Measurements from ENCODE around the gene KSR2.

DNA sequence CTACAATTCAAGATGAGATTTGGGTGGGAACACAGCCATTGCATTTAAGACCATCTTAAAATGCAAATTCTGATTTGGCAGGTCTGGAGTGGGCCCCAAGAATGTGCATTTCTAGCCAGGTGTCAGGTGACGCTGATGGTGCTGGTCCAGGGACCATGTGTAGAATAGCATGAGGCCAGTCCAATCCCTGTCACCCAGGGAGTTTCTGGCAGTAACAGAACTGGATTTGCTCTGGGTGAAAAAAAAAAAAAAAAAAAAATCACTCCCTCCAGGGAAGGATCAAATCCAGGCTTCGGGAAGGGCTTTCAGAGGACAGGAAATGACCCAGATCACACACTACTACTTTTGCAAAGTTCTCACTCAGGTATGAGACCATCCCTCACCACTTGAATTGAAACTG lies 394.1 kb downstream of the KSR2 start:
- TF ChIP-seq, protein P1, sequence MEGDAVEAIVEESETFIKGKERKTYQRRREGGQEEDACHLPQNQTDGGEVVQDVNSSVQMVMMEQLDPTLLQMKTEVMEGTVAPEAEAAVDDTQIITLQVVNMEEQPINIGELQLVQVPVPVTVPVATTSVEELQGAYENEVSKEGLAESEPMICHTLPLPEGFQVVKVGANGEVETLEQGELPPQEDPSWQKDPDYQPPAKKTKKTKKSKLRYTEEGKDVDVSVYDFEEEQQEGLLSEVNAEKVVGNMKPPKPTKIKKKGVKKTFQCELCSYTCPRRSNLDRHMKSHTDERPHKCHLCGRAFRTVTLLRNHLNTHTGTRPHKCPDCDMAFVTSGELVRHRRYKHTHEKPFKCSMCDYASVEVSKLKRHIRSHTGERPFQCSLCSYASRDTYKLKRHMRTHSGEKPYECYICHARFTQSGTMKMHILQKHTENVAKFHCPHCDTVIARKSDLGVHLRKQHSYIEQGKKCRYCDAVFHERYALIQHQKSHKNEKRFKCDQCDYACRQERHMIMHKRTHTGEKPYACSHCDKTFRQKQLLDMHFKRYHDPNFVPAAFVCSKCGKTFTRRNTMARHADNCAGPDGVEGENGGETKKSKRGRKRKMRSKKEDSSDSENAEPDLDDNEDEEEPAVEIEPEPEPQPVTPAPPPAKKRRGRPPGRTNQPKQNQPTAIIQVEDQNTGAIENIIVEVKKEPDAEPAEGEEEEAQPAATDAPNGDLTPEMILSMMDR (conservative IDR thresholded peaks at IDR 0.05; ENCODE audit: low read depth, low read length) = no peak
- no peak for TF ChIP-seq EZH2 (IDR thresholded peaks at IDR 0.05; ENCODE audit: borderline replicate concordance, low read depth, low read length, poor library complexity, severe bottlenecking)

All from A673 (cell line).